Measurements from ENCODE around the gene ATRAID. TPM values are rescaled to one million over a fixed set of nuclear protein-coding genes. Genes with fewer than 3 reads are reported as not detected.

ATRAID gene
- total RNA-seq, 4 donors from 2014 or later = 107 to 121 (median 114) TPM

- H3K4me3 ChIP-seq (ENCODE audit: low read depth, poor library complexity, severe bottlenecking) = no peak overlapping the region
- 59 to 69% methylated on average over 3 of the region's 3 CpGs for WGBS, 2 donors
- TF ChIP-seq POLR2A (IDR thresholded peaks at IDR 0.05) = no peak
- TF ChIP-seq CTCF (IDR thresholded peaks at IDR 0.05) = no peak
- intact Hi-C loops (cut with DNase I; ENCODE audit: low total_unique reads) = no loop called here
- DNase-seq (ENCODE audit: low spot score in 2 of 2) = no peak
These were observed 9.3 kb downstream of the ATRAID start for GRCh38 chr2:27221166-27221565.

GRCh38 chr2:27222407-27222806, 10.6 kb downstream of the ATRAID start:
- DNase-seq (ENCODE audit: low spot score in 2 of 2) = no peak
- intact Hi-C loops (cut with DNase I; ENCODE audit: low total_unique reads) = no loop called here
- no peak for TF ChIP-seq CTCF (IDR thresholded peaks at IDR 0.05)
- H3K4me3 ChIP-seq (ENCODE audit: low read depth, poor library complexity, severe bottlenecking) = no peak overlapping the region
- 93 to 94% methylated on average over 5 of the region's 5 CpGs for WGBS, 2 donors

- TF ChIP-seq POLR2A (IDR thresholded peaks at IDR 0.05) = no peak
- no peak for TF ChIP-seq CTCF (IDR thresholded peaks at IDR 0.05)
- DNase-seq (ENCODE audit: low spot score in 2 of 2) = no peak
- WGBS, 2 donors = 94 to 96% methylated on average over 6 of the region's 6 CpGs
- no peak overlapping the region for H3K4me3 ChIP-seq (ENCODE audit: low read depth, poor library complexity, severe bottlenecking)
- intact Hi-C loops (cut with DNase I; ENCODE audit: low total_unique reads) = no loop called here
These were observed 11.6 kb downstream of the ATRAID start for GRCh38 chr2:27223416-27223815.

GRCh38 chr2:27225526-27225925, 13.7 kb downstream of the ATRAID start:
- intact Hi-C loops (cut with DNase I; ENCODE audit: low total_unique reads) = no loop called here
- TF ChIP-seq CTCF (IDR thresholded peaks at IDR 0.05) (no peak), POLR2A (IDR thresholded peaks at IDR 0.05) (no peak)
- H3K4me3 ChIP-seq (ENCODE audit: low read depth, poor library complexity, severe bottlenecking) = no peak overlapping the region
- WGBS, 2 donors = 92 to 93% methylated on average over 9 of the region's 9 CpGs
- DNase-seq (ENCODE audit: low spot score in 2 of 2) = no peak

GRCh38 chr2:27227501-27227900, 15.7 kb downstream of the ATRAID start:
- no peak overlapping the region for H3K4me3 ChIP-seq (ENCODE audit: low read depth, poor library complexity, severe bottlenecking)
- no peak for DNase-seq (ENCODE audit: low spot score in 2 of 2)
- no peak for TF ChIP-seq POLR2A (IDR thresholded peaks at IDR 0.05)
- TF ChIP-seq CTCF (IDR thresholded peaks at IDR 0.05) = no peak
- 77% methylated on average over 2 of the region's 2 CpGs for WGBS, 2 donors
- intact Hi-C loops (cut with DNase I; ENCODE audit: low total_unique reads) = no loop called here

GRCh38 chr2:27231921-27232320, 20.1 kb downstream of the ATRAID start:
- no peak for DNase-seq (ENCODE audit: low spot score in 2 of 2)
- WGBS, 2 donors = 96 to 97% methylated on average over 13 of the region's 13 CpGs
- TF ChIP-seq POLR2A (IDR thresholded peaks at IDR 0.05) (no peak), CTCF (IDR thresholded peaks at IDR 0.05) (no peak)
- no peak overlapping the region for H3K4me3 ChIP-seq (ENCODE audit: low read depth, poor library complexity, severe bottlenecking)
- intact Hi-C loops (cut with DNase I; ENCODE audit: low total_unique reads) = no loop called here
